Endodermal cell (in vitro differentiated cells): Measurements from ENCODE around the gene SUGP1. TPM values are rescaled to one million over a fixed set of nuclear protein-coding genes. Genes with fewer than 3 reads are reported as not detected.
A peak's percentile ranks its signal among the peaks of the same experiment; 100 is the strongest.

ENCODE experiments used
- DNase-seq: peaks from one replicate; pipeline ENCODE4 v3.0.0-alpha.2; 2017
- H3K27ac ChIP-seq: 2 replicates; pipeline ENCODE4 v1.5.1; 2013; ENCODE audit warnings: mild to moderate bottlenecking, low read depth, low read length, moderate library complexity
- H3K27me3 ChIP-seq: 2 replicates; pipeline ENCODE4 v1.6.1; 2013; ENCODE audit warnings: mild to moderate bottlenecking, low read length, moderate library complexity; ENCODE audit not compliant: insufficient read depth, control insufficient read depth, poor library complexity, severe bottlenecking
- H3K36me3 ChIP-seq: 2 replicates; pipeline ENCODE4 v1.7.0; 2013; ENCODE audit warnings: mild to moderate bottlenecking, low read length, moderate library complexity; ENCODE audit not compliant: control insufficient read depth, insufficient read depth
- H3K4me1 ChIP-seq: one replicate; pipeline ENCODE4 v1.7.0; 2013; ENCODE audit warnings: low read length; ENCODE audit not compliant: control insufficient read depth, insufficient read depth
- H3K4me3 ChIP-seq: 2 replicates; pipeline ENCODE4 v1.5.1; 2013; ENCODE audit warnings: mild to moderate bottlenecking, low read length, moderate library complexity
- H3K9ac ChIP-seq: 2 replicates; pipeline ENCODE4 v1.6.1; 2013; ENCODE audit warnings: mild to moderate bottlenecking, low read length, moderate library complexity; ENCODE audit not compliant: poor library complexity, severe bottlenecking; ENCODE audit errors: extremely low read depth
- H3K9me3 ChIP-seq: 2 replicates; pipeline ENCODE4 v1.6.1; 2013; ENCODE audit warnings: mild to moderate bottlenecking, low read length, moderate library complexity; ENCODE audit not compliant: control insufficient read depth
- H3K27ac Mint-ChIP-seq: 2 replicates; pipeline ENCODE4 v1.8.0; 2020; ENCODE audit warnings: mixed read lengths
- H3K27me3 Mint-ChIP-seq: 2 replicates; pipeline ENCODE4 v1.8.0; 2021; ENCODE audit warnings: mild to moderate bottlenecking, mixed read lengths; ENCODE audit not compliant: insufficient read depth
- H3K36me3 Mint-ChIP-seq: 2 replicates; pipeline ENCODE4 v1.8.0; 2020; ENCODE audit warnings: low read depth, mixed read lengths
- H3K4me1 Mint-ChIP-seq: 2 replicates; pipeline ENCODE4 v1.8.0; 2020; ENCODE audit warnings: mixed read lengths
- H3K4me3 Mint-ChIP-seq: 2 replicates; pipeline ENCODE4 v1.8.0; 2020; ENCODE audit warnings: mild to moderate bottlenecking, moderate library complexity, mixed read lengths
- H3K9me3 Mint-ChIP-seq: 2 replicates; pipeline ENCODE4 v1.8.0; 2020; ENCODE audit warnings: mild to moderate bottlenecking, mixed read lengths
- CTCF ChIP-seq: fragments of 200-600 bp; sonication (generic); conservative IDR thresholded peaks from 2 replicates; pipeline ENCODE4 v1.5.0; 2021; ENCODE audit warnings: antibody characterized with exemption, mild to moderate bottlenecking
- WGBS, 2 experiments: methylation state at CpG; one replicate each; pipeline versions ENCODE4 v1.1.5 to v1.1.7; 2013; ENCODE audit warnings: missing lambda C conversion rate in 2 of 2, mixed read lengths in 1 of 2; ENCODE audit not compliant: insufficient coverage in 1 of 2, insufficient read length in 1 of 2; 5-methylcytosine and 5-hydroxymethylcytosine counted together
- total RNA-seq, 2 donors: library from RNA; stranded (reverse); fragmentation: NEBNext Ultra II Directional in 1 of 2; extraction: Animal tissue kit (Norgen Biotek cat#: 25700) in 1 of 2; gene quantifications; 2 replicates in 1 of 2; 3 replicates in 1 of 2; pipeline ENCODE4 v1.2.1, GENCODE V29; 2021

Gene SUGP1
- total RNA-seq, 2 donors from 2014 or later: 72.2 to 75.5 TPM

GRCh38 chr19:19356901-19357566 is 36.7 kb upstream of the SUGP1 start:
- no peak overlapping the region for H3K4me3 ChIP-seq
- 90 to 96% methylated on average over 3 to 13 of the region's 13 CpGs for WGBS, 2 experiments
- H3K27me3 ChIP-seq: no peaks in the 10 kb centered on the region
- no peak overlapping the region for H3K27ac Mint-ChIP-seq
- no peaks in the 10 kb centered on the region for H3K9me3 Mint-ChIP-seq
- no peak overlapping the region for H3K27ac ChIP-seq
- no peaks in the 10 kb centered on the region for H3K9me3 ChIP-seq
- H3K36me3 ChIP-seq: peaks cover 33% of the 10 kb centered on the region
- H3K4me3 Mint-ChIP-seq: no peak overlapping the region
- peaks cover 38% of the 10 kb centered on the region for H3K36me3 Mint-ChIP-seq
- peak; percentile 44 for DNase-seq
- no peaks in the 10 kb centered on the region for H3K4me1 Mint-ChIP-seq
- H3K9ac ChIP-seq: no peak overlapping the region
- no peak for TF ChIP-seq CTCF
- no peaks in the 10 kb centered on the region for H3K27me3 Mint-ChIP-seq
- H3K4me1 ChIP-seq: no peaks in the 10 kb centered on the region

DNA sequence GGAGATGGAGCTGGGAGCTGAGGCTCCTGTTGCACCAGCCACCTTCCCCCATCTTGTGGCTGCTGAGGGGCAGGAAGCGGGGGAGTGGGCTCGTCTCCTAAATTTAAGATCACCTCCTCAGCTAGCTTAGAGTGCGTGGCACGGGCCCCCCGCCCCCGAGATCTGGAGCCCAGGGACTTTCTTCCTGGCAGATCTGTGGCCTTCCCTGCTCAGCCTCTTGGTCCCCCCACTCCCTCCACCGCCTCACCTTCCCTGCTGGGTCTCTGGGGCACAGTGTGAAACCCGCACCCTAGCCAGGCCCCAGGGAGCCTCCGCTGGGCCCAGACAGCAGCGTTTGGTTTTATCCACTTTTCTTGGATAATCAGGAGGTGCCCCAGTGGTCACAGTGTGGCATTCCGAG is 36.2 kb upstream of the SUGP1 start:
- Mint-ChIP-seq H3K9me3 (no peaks in the 10 kb centered on the region), H3K36me3 (peaks cover 40% of the 10 kb centered on the region), H3K27me3 (no peaks in the 10 kb centered on the region), H3K4me1 (no peaks in the 10 kb centered on the region), H3K4me3 (no peak overlapping the region), H3K27ac (no peak overlapping the region)
- Histone ChIP-seq H3K27ac (no peak overlapping the region), H3K9me3 (no peaks in the 10 kb centered on the region), H3K27me3 (no peaks in the 10 kb centered on the region), H3K4me1 (no peaks in the 10 kb centered on the region), H3K4me3 (no peak overlapping the region), H3K9ac (no peak overlapping the region), H3K36me3 (peaks cover 37% of the 10 kb centered on the region)
- 92 to 96% methylated on average over 5 to 11 of the region's 11 CpGs for WGBS, 2 experiments
- no peak for TF ChIP-seq CTCF
- no peak for DNase-seq

DNA sequence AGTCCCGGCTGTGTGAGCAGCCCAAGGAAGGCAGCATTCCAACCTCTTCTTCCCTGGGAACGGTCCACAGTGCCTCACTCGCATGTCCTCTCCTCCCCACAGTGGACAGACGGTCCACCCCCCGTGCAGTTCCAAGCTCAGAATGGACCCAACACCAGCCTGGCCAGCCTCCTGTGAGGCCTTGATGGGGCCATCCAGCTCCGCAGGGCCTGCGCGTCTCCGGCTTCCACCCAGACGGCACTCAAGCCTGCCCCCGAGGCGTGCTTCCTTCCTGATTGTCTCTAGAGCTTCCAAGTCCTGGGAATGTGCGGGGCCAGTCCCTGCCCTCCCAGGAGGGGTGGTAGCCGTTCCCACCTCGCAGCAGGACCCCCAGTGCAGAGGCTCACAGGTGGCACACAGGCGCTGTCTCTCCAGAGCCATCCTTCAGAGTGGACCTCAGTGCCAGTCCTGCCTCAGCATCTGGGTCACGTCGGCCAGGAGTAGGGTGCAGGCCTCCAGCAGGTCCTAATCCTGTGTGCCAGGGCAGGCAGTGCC is 35.4 kb upstream of the SUGP1 start:
- Mint-ChIP-seq H3K27ac (no peak overlapping the region), H3K4me1 (no peaks in the 10 kb centered on the region), H3K27me3 (no peaks in the 10 kb centered on the region), H3K4me3 (no peak overlapping the region), H3K36me3 (peaks cover 40% of the 10 kb centered on the region), H3K9me3 (no peaks in the 10 kb centered on the region)
- H3K27ac ChIP-seq: no peak overlapping the region
- no peaks in the 10 kb centered on the region for H3K27me3 ChIP-seq
- peaks cover 43% of the 10 kb centered on the region for H3K36me3 ChIP-seq
- TF ChIP-seq CTCF: no peak
- WGBS, 2 experiments: 94 to 95% methylated on average over 14 to 18 of the region's 18 CpGs
- H3K9ac ChIP-seq: no peak overlapping the region
- no peak for DNase-seq
- no peak overlapping the region for H3K4me3 ChIP-seq
- H3K9me3 ChIP-seq: no peaks in the 10 kb centered on the region
- no peaks in the 10 kb centered on the region for H3K4me1 ChIP-seq
